Ishikawa (cell line): ENCODE results near the gene ANXA10.
A peak's percentile ranks its signal among the peaks of the same experiment; 100 is the strongest.

Experiments used
- CEBPB ChIP-seq: IDR thresholded peaks from 2 replicates; pipeline ENCODE4 v1.6.1; 2012
- CREB1 ChIP-seq: IDR thresholded peaks from 2 replicates; pipeline ENCODE4 v1.6.1; 2012; ENCODE audit warnings: low read depth
- EGR1 ChIP-seq: IDR thresholded peaks from 2 replicates; pipeline ENCODE4 v1.6.1; 2012
- EP300 ChIP-seq: IDR thresholded peaks from 2 replicates; pipeline ENCODE4 v1.6.1; 2012; ENCODE audit warnings: borderline replicate concordance
- FOXM1 ChIP-seq: IDR thresholded peaks from 2 replicates; pipeline ENCODE4 v1.6.1; 2012; ENCODE audit warnings: low read depth, borderline replicate concordance
- MAX ChIP-seq: IDR thresholded peaks from 2 replicates; pipeline ENCODE4 v1.6.1; 2012
- NFIC ChIP-seq: IDR thresholded peaks from 2 replicates; pipeline ENCODE4 v1.6.1; 2012
- RAD21 ChIP-seq: IDR thresholded peaks from 2 replicates; pipeline ENCODE4 v1.6.1; 2012; ENCODE audit warnings: low read depth
- TAF1 ChIP-seq: IDR thresholded peaks from 2 replicates; pipeline ENCODE4 v1.6.1; 2012; ENCODE audit warnings: low read depth, mild to moderate bottlenecking
- TCF12 ChIP-seq: IDR thresholded peaks from 2 replicates; pipeline ENCODE4 v1.6.1; 2012; ENCODE audit warnings: low read depth
- TEAD4 ChIP-seq: IDR thresholded peaks from 2 replicates; pipeline ENCODE4 v1.6.1; 2012
- USF1 ChIP-seq: IDR thresholded peaks from 2 replicates; pipeline ENCODE4 v1.6.1; 2012
- YY1 ChIP-seq: IDR thresholded peaks from 2 replicates; pipeline ENCODE4 v1.6.1; 2012; ENCODE audit warnings: low read depth
- ZBTB7A ChIP-seq: IDR thresholded peaks from 2 replicates; pipeline ENCODE4 v1.6.1; 2012; ENCODE audit warnings: low read depth
- TF ChIP-seq, protein P1 (sequence below): IDR thresholded peaks from 2 replicates; pipeline ENCODE4 v1.6.1; 2012; ENCODE audit warnings: low read depth, mild to moderate bottlenecking

The ANXA10 gene

GRCh38 chr4:168070903-168071302, 21.4 kb upstream of the ANXA10 start:
- TF ChIP-seq, protein P1, sequence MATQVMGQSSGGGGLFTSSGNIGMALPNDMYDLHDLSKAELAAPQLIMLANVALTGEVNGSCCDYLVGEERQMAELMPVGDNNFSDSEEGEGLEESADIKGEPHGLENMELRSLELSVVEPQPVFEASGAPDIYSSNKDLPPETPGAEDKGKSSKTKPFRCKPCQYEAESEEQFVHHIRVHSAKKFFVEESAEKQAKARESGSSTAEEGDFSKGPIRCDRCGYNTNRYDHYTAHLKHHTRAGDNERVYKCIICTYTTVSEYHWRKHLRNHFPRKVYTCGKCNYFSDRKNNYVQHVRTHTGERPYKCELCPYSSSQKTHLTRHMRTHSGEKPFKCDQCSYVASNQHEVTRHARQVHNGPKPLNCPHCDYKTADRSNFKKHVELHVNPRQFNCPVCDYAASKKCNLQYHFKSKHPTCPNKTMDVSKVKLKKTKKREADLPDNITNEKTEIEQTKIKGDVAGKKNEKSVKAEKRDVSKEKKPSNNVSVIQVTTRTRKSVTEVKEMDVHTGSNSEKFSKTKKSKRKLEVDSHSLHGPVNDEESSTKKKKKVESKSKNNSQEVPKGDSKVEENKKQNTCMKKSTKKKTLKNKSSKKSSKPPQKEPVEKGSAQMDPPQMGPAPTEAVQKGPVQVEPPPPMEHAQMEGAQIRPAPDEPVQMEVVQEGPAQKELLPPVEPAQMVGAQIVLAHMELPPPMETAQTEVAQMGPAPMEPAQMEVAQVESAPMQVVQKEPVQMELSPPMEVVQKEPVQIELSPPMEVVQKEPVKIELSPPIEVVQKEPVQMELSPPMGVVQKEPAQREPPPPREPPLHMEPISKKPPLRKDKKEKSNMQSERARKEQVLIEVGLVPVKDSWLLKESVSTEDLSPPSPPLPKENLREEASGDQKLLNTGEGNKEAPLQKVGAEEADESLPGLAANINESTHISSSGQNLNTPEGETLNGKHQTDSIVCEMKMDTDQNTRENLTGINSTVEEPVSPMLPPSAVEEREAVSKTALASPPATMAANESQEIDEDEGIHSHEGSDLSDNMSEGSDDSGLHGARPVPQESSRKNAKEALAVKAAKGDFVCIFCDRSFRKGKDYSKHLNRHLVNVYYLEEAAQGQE = no peak
- TF ChIP-seq EP300 (no peak), TEAD4 (no peak), YY1 (no peak), TCF12 (no peak), ZBTB7A (no peak), TAF1 (no peak), CREB1 (no peak), EGR1 (no peak)

DNA sequence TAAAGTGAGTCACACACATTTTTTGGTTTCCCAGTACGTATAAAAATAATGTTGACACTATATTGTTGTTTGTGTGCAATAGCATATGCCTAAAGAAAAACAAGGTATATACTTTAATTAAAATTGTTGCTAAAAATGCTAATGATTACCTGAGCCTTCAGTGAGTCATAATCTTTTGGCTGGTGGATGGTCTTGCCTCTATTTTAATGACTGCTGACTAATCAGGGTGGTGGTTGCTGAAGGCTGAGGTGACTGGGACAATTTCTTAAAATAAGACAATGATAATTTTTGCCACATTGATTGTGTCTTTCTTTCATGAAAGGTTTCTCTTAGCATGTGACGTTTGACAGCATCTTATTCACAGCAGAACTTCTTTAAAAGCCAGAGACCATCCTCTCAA, 21.0 kb upstream of the ANXA10 start:
- TF ChIP-seq EGR1 = no peak
- no peak for TF ChIP-seq NFIC
- TF ChIP-seq ZBTB7A = no peak
- no peak for TF ChIP-seq TAF1
- TF ChIP-seq YY1 = no peak
- no peak for TF ChIP-seq CREB1

DNA sequence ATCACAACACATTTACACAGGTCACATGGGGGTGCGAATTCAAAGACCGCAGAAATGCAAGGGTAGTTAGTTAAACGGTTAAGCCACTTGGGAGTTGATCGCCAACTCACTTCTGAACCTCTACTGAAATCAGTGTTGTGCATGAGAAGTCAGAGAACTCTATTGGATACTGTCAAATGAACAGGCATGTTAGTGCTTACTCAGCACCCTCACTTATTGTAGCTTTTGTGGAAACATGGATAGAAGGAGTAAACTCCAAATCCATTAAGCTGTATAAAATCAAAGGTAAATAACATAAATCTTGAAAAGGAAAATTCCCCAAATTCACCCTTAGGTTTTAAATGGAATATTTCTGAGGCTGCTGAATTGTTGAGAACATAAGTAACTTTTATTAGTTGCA, 17.5 kb upstream of the ANXA10 start:
- TF ChIP-seq CEBPB = no peak
- TF ChIP-seq TEAD4 = no peak
- TF ChIP-seq RAD21 = no peak
- no peak for TF ChIP-seq ZBTB7A
- no peak for TF ChIP-seq CREB1
- TF ChIP-seq, protein P1 = no peak
- no peak for TF ChIP-seq TCF12

GRCh38 chr4:168076989-168077725, 15.2 kb upstream of the ANXA10 start:
- peak; percentile 96 for TF ChIP-seq RAD21
- no peak for TF ChIP-seq TEAD4
- peak; percentile 32; the same call in 1 of the 2 replicates for TF ChIP-seq MAX
- TF ChIP-seq TAF1 = no peak
- TF ChIP-seq, protein P1 = no peak
- TF ChIP-seq YY1 = peak; percentile 76

GRCh38 chr4:168077726-168078239, 14.6 kb upstream of the ANXA10 start:
- TF ChIP-seq TEAD4 (no peak), EGR1 (no peak), CEBPB (no peak), YY1 (no peak), TCF12 (no peak), TAF1 (no peak), NFIC (no peak), CREB1 (no peak), RAD21 (no peak), ZBTB7A (no peak), FOXM1 (no peak)

- TF ChIP-seq FOXM1 = no peak
- no peak for TF ChIP-seq NFIC
- TF ChIP-seq, protein P1 = no peak
- no peak for TF ChIP-seq TCF12
- no peak for TF ChIP-seq USF1
- TF ChIP-seq ZBTB7A = no peak
- no peak for TF ChIP-seq EGR1
- TF ChIP-seq MAX = no peak
- TF ChIP-seq TEAD4 = no peak
- no peak for TF ChIP-seq EP300
- TF ChIP-seq CREB1 = no peak
- TF ChIP-seq TAF1 = no peak
- TF ChIP-seq CEBPB = no peak
- TF ChIP-seq RAD21 = no peak
- no peak for TF ChIP-seq YY1
Observed at GRCh38 chr4:168082379-168082778, 10.0 kb upstream of the ANXA10 start.
